ENCODE measurements around the gene ZNF490. TPM values are rescaled to one million over a fixed set of nuclear protein-coding genes. Genes with fewer than 3 reads are reported as not detected.
"Not testable (repeated sequence)": the region's sequence is repeated elsewhere in the genome, so short reads cannot be mapped to it uniquely, and the experiment has no call there.

Gene ZNF490
- total and polyA plus RNA-seq, 4 donors: 0.94 to 10.4 (median 4.3) TPM

DNA sequence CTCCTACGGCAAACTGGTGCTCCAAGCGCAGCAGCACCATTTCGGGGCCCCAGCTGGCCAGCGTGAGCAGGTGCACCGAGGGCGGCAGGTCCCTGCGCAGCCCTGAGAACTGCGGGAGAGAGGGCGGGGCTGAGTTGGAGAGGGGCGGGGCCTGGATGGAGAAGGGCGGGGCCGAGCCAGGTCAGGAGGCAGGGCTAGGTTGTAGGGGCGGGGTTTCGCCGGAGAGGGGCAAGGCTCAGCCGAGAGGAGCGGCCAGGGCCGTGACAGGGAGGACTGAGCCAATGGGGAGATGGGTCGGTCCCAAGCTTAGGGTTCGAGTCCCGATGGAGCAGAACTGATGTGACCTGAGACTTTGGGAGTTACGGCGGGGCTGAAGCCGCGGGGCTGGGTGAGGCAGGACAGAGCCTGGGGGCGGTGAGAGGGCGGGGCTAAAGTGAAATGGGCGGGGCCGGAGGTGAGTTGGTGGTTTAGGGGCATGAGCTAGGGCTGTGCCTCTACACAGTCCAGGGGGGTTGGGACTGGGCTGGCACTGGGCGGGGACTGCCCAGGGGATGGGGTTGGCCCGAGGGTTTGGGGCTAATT is 37.0 kb upstream of the ZNF490 start:
- peaks cover 0 to 5% (median 0%) of the 10 kb centered on the region in 5 donors for H3K4me1 ChIP-seq (ENCODE audit: control insufficient read depth in 5 of 5, insufficient read depth in 5 of 5, low read length in 5 of 5)
- H3K4me3 ChIP-seq: no peak overlapping the region
- H3K9me3 ChIP-seq (ENCODE audit: control insufficient read depth in 4 of 4, insufficient read depth in 3 of 4, low read length in 3 of 4): no peaks in the 10 kb centered on the region
- H3K36me3 ChIP-seq (ENCODE audit: control insufficient read depth in 4 of 4, insufficient read depth in 4 of 4, low read length in 4 of 4): peaks cover 0 to 9% (median 1%) of the 10 kb centered on the region in 4 donors
- ATAC-seq (ENCODE audit: insufficient read depth, low FRiP score): peak; percentile 91
- WGBS, 2 donors: 22 to 30% methylated on average over 29 to 31 of the region's 31 CpGs
- TF ChIP-seq, protein P1, sequence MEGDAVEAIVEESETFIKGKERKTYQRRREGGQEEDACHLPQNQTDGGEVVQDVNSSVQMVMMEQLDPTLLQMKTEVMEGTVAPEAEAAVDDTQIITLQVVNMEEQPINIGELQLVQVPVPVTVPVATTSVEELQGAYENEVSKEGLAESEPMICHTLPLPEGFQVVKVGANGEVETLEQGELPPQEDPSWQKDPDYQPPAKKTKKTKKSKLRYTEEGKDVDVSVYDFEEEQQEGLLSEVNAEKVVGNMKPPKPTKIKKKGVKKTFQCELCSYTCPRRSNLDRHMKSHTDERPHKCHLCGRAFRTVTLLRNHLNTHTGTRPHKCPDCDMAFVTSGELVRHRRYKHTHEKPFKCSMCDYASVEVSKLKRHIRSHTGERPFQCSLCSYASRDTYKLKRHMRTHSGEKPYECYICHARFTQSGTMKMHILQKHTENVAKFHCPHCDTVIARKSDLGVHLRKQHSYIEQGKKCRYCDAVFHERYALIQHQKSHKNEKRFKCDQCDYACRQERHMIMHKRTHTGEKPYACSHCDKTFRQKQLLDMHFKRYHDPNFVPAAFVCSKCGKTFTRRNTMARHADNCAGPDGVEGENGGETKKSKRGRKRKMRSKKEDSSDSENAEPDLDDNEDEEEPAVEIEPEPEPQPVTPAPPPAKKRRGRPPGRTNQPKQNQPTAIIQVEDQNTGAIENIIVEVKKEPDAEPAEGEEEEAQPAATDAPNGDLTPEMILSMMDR (IDR thresholded peaks at IDR 0.05; ENCODE audit: control extremely low read depth, extremely low read depth): no peak
- no peak overlapping the region for H3K9ac ChIP-seq (ENCODE audit: insufficient read depth in 1 of 2, low read length in 2 of 2)
- peak; percentile 40 to 77 (median 53) for DNase-seq
- H3K27me3 ChIP-seq (ENCODE audit: control insufficient read depth in 3 of 3, insufficient read depth in 3 of 3, low read length in 2 of 3): no peaks in the 10 kb centered on the region
- no peak overlapping the region for H3K27ac ChIP-seq (ENCODE audit: low read depth in 1 of 2, low read length in 1 of 2)

DNA sequence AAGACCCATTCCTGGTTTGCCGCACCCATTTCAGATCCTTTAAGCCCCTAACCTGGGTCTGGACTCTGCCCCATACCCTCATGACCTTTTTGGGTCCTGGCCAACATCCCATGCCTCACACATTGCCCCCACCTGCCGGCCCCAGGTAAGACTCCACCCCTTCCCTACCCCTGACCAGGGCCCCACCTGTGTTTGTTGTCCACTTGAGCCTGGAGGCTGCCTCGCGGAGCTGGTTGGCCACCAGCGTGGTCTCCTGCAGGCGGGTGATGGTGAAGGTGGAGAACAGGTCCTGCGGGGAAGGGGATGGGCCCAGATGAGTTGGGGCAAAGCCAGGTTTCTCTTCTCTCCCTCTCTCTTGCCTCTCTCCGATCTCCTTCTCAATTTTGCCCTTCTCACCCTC is 36.4 kb upstream of the ZNF490 start:
- H3K4me3 ChIP-seq: no peak overlapping the region
- TF ChIP-seq, protein P1 (IDR thresholded peaks at IDR 0.05; ENCODE audit: control extremely low read depth, extremely low read depth): no peak
- H3K27me3 ChIP-seq (ENCODE audit: control insufficient read depth in 3 of 3, insufficient read depth in 3 of 3, low read length in 2 of 3): no peaks in the 10 kb centered on the region
- no peak overlapping the region for H3K27ac ChIP-seq (ENCODE audit: low read depth in 1 of 2, low read length in 1 of 2)
- H3K36me3 ChIP-seq (ENCODE audit: control insufficient read depth in 4 of 4, insufficient read depth in 4 of 4, low read length in 4 of 4): peaks cover 0 to 8% (median 1%) of the 10 kb centered on the region in 4 donors
- peaks cover 0 to 5% (median 0%) of the 10 kb centered on the region in 5 donors for H3K4me1 ChIP-seq (ENCODE audit: control insufficient read depth in 5 of 5, insufficient read depth in 5 of 5, low read length in 5 of 5)
- ATAC-seq (ENCODE audit: insufficient read depth, low FRiP score): no peak
- DNase-seq: peak in 2 of 3 donors; percentile 20 to 24
- no peak overlapping the region for H3K9ac ChIP-seq (ENCODE audit: insufficient read depth in 1 of 2, low read length in 2 of 2)
- WGBS, 2 donors: 62 to 80% methylated on average over 8 of the region's 8 CpGs
- H3K9me3 ChIP-seq (ENCODE audit: control insufficient read depth in 4 of 4, insufficient read depth in 3 of 4, low read length in 3 of 4): no peaks in the 10 kb centered on the region

DNA sequence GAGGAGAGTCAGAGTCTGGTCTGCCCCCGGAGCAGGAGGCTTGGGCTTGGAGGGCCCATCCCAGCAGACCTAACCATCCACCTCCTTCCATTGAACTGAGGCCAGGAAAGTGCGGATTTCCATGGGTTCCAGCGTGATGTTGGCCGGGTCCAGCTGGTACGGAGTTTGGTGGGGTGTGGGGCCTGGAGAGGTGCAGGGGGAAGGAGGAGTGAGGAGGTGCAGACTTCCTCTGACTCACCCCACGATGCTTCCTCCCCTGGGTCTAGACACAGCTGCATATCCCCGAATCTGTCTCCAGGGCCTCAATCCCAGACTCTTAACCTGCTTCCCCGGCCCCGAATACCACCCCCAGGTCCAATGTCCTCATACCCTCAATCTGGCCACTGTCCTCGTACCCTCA is 35.9 kb upstream of the ZNF490 start:
- Histone ChIP-seq H3K27me3 (ENCODE audit: control insufficient read depth in 3 of 3, insufficient read depth in 3 of 3, low read length in 2 of 3) (no peaks in the 10 kb centered on the region), H3K27ac (ENCODE audit: low read depth in 1 of 2, low read length in 1 of 2) (no peak overlapping the region), H3K4me1 (ENCODE audit: control insufficient read depth in 5 of 5, insufficient read depth in 5 of 5, low read length in 5 of 5) (peaks cover 0 to 5% (median 0%) of the 10 kb centered on the region in 5 donors), H3K9ac (ENCODE audit: insufficient read depth in 1 of 2, low read length in 2 of 2) (no peak overlapping the region), H3K4me3 (no peak overlapping the region), H3K9me3 (ENCODE audit: control insufficient read depth in 4 of 4, insufficient read depth in 3 of 4, low read length in 3 of 4) (no peaks in the 10 kb centered on the region), H3K36me3 (ENCODE audit: control insufficient read depth in 4 of 4, insufficient read depth in 4 of 4, low read length in 4 of 4) (peaks cover 0 to 8% (median 1%) of the 10 kb centered on the region in 4 donors)
- DNase-seq (no peak), ATAC-seq (ENCODE audit: insufficient read depth, low FRiP score) (no peak)
- TF ChIP-seq, protein P1 (IDR thresholded peaks at IDR 0.05; ENCODE audit: control extremely low read depth, extremely low read depth): no peak
- WGBS, 2 donors: 77 to 83% methylated on average over 10 of the region's 10 CpGs

DNA sequence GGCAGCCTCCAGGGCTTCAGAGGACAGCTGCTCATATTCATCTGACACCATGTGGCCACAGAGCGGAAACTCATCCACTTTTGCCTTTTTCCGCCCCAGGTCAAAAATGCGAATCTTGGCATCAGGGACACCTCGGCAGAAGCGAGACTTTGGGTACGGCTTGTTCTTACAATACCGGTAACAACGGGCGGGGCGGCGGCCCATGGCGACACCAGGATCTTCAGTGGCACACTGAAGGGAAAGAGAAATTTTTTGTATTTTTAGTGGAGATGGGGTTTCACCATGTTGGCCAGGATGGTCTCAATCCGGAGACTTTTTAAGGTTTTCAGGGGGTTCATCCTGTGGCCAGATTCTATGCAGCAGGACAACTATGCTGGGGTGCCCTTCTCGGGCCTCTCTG is 33.1 kb upstream of the ZNF490 start:
- H3K27ac ChIP-seq (ENCODE audit: low read depth in 1 of 2, low read length in 1 of 2); H3K4me3 ChIP-seq; H3K27me3 ChIP-seq (ENCODE audit: control insufficient read depth in 3 of 3, insufficient read depth in 3 of 3, low read length in 2 of 3); H3K9me3 ChIP-seq (ENCODE audit: control insufficient read depth in 4 of 4, insufficient read depth in 3 of 4, low read length in 3 of 4); ATAC-seq (ENCODE audit: insufficient read depth, low FRiP score); H3K9ac ChIP-seq (ENCODE audit: insufficient read depth in 1 of 2, low read length in 2 of 2); DNase-seq; H3K36me3 ChIP-seq (ENCODE audit: control insufficient read depth in 4 of 4, insufficient read depth in 4 of 4, low read length in 4 of 4): not testable (repeated sequence)
- 95 to 98% methylated on average over 14 of the region's 14 CpGs for WGBS, 2 donors
- peaks cover 0 to 12% (median 0%) of the 10 kb centered on the region in 5 donors for H3K4me1 ChIP-seq (ENCODE audit: control insufficient read depth in 5 of 5, insufficient read depth in 5 of 5, low read length in 5 of 5)

Data from lung (tissue), 12 donors.